NCI-H69 (cell line): ENCODE data around the gene NDOR1.

Experiments
- DNase-seq: peaks from one replicate; lab custom pipeline; 2025; lab: John Stamatoyannopoulos, UW

Gene NDOR1

DNA sequence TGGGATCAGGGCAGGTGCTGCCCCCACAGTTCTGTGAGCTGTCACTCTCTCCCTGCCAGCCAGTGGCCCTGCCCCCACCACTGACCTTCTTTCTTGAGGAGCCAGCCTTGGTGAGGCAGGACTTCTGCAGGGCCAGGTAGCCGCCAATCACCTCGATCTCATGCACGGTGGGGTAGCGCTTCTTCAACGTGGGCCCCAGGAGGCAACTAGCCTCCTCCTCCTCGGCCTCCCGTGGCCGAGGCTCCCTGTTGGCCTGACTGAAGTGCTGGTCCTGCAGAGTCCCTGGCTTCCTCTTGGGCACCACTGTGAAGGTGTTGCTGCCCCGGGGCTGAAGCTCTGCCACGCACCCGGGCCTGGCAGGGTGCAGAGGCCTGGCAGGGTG is 6.6 kb upstream of the NDOR1 start:
- DNase-seq = no peak

DNA sequence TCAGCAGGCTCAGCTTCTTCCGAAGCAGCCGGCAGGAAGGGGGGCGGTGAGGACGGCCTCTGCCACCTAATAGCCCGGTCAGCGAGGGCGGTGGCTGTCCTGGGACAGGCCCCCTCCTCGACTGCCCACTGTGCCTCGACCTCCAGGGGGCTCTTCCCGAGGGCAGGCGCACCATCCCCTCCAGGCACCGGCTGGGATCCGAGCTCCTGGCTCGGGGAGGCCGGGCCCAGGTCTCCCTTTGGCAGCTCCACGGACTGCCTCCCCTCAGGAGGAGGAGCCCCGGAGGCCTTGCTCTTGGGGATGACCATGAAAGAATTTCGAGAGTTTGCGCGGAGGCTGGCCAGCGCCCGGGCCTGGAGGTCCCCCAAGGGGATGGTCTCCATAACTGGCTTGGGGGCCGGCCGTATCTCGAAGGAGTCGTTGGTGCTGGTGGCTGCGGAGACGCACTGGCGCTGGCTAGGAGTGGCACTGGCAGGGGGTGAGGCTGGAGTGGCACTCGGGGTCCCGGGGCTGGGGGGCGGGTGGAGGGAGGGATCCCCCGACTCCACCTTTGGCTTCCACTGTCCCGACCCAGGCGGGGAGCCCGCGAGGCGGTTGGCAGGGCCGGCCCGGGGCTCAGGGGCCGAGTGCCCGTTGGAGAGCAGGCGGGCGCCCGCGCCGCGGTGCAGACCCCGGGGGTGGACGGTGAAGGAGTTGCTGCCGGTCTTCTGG is 5.9 kb upstream of the NDOR1 start:
- no peak for DNase-seq

DNA sequence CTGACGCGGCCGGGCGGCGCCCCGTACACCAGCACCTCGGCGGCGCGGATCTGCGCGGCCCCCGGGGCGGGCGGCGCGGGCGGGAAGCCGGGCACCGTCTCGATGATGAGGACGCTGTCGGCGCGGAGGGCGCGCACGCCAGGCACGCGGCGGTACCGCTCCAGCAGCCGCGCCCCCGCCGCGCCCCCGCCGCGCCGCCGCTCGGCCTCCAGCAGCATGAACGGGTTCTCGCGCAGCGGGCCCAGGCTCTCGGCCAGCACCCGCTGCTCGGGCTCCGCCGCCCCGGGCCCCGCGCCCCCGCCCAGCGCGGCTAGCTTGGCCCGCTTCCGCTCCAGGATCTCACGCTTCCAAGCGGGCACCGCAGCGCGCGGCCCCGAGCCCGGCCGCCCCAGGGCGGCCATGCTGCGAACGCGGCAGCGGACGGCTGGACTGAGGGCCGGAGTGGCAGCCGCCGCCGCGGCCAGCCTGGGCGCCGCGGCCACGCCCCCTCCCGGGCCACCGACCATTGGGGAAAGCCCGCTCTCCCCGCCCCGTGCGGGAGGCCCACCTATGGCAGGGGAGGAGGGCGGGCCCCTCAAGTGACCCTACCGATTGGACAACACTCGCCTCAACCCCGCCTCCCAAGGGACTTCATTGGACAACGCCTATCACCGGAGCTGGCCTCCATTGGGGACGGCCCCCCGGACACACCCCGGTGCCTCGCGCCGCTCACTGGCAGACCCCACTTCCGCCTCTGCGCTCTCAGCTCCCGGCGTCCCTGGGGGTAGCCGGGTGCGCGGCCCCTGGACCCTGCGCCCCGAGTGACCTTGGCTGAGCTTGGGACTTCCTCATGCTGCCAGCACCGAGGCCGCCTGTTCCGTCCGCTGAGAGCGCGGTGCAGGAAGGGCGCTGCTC is 4.9 kb upstream of the NDOR1 start, which contains the start of gene TPRN:
Gene TPRN (minus strand): TSS at position 431 of the 894 bp plus-strand sequence. CDS start 30 bp downstream, at position 401.
- DNase-seq = peak; percentile 100

DNA sequence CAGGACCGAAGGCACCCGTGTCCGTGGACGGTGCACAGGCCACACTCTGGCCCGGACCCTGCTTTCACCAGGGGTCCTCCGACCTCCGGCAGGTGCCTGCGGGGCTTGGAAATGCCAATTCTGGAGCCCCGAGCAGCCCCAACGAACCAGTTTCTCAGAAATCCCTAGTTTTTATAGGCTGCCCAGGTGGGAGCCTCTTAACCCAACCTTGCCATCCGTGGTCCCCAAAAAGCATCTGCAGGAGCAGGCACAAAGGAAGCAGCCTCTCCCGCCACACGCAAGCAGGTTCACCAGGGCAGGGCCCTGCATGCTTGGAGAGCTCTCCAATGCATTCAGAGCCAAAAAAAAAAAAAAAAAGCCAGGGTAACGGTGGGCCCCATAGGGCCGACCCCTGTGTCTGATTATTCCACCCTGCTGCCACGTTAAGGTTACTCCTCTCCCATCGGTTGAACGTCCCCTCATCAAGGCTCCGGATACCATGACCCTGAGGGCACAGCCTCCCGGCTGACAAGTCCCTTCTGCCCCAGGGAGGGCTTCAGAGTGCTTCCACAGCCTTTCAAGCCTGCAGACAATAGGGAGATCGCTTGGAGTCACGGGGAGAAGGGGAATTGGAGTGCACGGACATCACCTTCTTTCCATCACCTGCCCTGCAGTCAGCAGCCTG is 4.2 kb upstream of the NDOR1 start:
- no peak for DNase-seq

DNA sequence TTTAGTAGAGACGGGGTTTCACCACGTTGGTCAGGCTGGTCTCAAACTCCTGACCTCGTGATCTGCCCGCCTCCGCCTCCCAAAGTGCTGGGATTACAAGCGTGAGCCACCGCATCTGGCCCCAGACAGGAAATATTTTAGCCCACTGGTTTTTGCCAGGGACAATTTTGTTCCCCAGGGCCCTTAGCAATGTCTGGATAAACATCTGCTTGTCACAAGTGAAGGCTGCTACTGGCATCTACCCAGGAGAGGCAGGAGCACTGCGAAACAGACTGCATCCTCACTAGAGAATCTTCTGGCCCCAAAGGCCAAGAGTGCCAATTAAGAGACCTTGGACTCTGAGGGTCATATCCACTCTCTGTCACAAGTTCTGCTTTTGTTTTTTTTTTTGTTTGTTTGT is 2.5 kb upstream of the NDOR1 start:
- no peak for DNase-seq

DNA sequence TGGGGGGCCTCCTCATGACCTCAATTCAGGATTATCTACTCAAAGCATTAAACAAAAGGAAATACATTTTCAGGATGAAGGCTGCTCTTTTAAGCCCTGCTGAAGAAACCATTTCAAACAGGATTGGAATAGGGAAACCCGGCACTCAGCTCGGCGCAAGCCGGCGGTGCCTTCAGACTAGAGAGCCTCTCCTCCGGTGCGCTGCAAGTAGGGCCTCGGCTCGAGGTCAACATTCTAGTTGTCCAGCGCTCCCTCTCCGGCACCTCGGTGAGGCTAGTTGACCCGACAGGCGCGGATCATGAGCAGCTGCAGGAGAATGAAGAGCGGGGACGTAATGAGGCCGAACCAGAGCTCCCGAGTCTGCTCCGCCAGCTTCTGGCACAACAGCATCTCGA is 772 bp upstream of the NDOR1 start:
- DNase-seq = no peak

DNA sequence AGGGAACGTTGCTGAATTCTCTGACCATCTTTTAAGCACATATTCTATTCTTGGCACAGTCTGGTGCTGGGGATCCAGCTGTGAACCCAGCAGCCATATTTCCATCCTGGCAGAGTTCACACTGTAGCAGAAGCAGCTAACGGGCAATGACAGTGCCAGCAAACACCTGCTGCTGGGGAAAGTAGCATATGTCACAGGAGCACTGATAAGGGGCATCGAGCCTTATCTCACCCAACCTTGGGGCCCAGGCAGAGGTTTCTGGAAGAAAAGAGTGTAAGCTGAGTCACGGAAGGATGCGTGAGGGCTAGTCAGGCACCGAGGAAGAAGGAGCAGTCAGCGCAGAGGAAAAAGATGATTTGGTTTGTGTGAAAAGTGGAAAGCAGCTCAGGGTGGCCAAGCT is 1.1 kb downstream of the NDOR1 start:
- no peak for DNase-seq

DNA sequence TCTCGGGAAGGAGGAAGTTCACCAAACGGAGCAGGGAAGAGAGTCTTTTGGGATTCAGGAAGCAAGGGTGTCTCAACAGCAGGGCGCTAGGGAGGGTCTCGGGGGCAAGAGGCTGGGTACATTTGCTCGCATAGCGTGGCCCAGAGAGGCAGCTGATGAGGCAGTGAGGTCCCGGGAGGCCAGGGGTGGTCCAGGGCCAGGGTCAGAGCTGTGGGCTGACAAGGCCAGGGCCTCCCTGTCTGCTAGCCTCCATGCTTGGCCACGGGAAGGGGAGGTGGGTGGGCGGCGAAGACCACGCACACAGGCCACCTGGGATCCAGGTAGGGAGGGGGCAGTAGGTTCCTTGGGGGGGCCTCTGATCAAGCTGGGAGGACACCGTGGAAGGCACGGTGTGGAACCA is 6.0 kb downstream of the NDOR1 start:
- no peak for DNase-seq

DNA sequence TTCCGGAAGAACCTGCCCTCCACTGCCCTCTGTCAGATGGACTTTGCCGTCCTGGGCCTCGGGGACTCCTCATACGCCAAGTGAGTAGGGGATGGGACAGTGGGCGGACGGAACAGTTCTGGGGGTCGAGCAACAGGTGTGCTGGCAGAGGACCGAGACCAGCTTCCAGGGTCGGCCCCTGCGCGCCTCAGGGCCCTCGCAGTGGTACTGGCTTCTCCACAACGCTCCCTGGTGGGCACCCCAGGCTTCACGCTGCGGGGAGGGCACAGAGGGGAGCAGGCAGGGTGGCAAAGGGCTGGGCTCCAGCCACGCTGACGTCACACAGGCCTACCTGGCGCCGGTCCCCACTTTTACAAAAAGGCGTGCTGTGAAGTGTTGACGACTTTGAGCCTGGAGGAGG is 7.0 kb downstream of the NDOR1 start:
- no peak for DNase-seq

DNA sequence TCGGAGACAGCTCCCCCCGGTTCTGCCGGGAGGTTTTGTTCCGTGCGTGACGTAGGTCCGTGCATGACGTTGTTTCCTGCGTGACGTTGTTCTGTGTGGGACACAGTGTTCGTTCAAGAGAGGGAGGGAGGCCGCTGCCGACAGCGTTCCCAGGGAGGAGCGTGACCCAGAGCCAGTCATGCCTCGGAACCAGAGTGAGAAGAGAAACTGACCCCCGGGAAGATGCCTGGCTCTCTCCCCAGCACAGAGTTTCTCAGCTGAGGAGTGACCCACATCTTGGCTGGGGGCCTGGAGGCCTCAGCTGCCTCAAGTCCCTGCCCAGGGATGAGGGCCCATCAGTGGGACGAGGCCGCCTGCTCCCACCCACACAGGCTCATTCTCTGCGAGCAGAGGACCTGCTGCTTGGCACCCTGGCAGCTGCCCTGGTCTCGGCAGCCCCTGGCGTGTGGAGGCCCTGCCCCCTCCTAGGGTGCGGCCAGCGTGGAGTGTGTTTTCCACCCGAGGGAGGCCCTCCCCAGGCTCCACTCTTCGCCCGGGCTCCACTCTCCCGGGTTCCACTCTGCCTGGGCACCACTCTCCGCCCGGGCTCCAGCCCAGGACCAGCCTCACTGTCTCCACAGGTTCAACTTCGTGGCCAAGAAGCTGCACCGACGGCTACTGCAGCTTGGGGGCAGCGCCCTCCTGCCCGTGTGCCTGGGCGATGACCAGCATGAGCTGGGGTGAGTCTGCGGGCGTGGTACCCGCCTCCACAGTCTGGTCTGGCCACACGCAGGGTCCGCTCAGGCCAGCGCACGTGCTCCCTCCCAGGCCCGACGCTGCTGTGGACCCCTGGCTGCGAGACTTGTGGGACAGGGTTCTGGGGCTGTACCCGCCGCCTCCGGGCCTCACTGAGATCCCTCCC is 7.9 kb downstream of the NDOR1 start:
- no peak for DNase-seq

DNA sequence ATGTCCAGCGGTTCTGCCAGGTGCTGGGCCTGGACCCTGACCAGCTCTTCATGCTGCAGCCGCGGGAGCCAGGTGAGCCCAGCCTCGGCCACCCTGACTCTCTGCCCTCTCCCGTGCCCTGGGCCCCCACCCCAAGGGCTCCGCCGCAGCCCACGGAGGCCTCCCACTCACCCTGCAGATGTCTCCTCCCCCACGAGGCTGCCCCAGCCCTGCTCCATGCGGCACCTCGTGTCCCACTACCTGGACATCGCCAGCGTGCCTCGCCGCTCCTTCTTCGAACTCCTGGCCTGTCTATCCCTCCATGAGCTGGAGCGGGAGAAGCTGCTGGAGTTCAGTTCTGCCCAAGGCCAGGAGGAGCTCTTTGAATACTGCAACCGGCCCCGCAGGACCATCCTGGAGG is 9.1 kb downstream of the NDOR1 start:
- DNase-seq = no peak

DNA sequence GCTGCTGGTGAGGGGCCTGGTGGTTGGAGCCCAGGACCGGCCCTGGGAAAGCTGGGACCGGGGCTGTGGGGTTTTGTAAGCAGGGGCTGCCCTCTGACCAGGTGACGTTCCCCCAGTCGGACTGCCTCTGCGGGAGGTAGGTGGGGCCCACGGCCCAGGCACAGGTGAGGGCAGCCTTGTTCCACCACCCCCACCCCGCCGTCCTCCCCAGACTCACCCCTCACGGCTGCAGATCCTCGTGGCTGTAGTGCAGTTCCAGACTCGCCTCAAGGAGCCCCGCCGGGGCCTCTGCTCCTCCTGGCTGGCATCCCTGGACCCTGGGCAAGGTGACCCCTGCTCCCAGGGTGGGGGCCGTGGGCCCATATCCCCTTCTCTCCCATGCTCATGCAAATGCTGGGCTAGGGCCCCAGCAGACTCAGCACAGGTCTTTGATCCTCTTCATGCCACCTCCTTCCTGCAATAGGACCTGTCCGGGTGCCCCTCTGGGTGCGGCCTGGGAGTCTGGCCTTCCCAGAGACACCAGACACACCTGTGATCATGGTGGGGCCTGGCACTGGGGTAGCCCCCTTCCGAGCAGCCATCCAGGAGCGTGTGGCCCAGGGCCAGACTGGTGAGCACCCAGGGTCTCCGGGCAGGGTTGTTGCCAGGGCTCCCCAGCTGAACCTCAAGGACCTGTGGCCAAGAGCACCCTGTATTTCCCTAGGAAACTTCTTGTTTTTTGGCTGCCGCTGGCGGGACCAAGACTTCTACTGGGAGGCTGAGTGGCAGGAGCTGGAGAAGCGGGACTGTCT is 9.9 kb downstream of the NDOR1 start:
- DNase-seq = no peak

DNA sequence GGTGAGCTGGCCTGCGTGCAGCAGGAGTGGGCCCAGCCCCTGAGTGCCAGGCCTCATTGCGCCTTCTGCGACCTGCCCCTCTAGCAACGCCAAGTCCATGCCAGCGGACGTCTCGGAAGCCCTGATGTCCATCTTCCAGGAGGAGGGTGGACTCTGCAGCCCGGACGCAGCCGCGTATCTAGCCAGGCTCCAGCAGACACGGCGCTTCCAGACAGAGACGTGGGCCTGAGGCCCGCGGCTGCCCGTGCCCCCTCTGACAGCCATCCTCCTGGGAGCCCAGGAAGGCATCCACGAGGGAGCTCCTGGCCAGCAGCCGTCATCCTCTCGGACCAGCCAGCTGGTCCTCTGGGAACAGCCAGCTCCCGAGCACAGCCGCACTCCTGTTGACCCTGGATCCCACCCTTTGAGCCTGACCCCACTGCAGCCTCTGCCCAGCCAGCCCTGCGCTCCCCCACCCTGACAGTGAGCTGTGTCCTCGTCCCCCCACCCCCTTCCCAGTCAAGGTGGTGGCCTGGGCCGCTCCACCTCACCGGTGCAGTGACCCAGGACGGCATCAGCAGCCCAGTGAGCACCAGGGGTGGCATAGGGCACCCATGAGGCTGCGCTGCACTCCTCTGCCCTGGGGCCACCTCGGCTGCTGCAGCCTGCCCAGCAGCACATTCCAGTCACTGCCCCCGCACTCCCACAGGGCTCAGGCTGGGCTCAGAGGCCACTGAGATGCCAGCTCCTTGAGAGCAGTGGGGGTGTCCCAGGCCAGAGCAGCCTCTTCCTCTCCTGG is 10.9 kb downstream of the NDOR1 start:
- DNase-seq = no peak

DNA sequence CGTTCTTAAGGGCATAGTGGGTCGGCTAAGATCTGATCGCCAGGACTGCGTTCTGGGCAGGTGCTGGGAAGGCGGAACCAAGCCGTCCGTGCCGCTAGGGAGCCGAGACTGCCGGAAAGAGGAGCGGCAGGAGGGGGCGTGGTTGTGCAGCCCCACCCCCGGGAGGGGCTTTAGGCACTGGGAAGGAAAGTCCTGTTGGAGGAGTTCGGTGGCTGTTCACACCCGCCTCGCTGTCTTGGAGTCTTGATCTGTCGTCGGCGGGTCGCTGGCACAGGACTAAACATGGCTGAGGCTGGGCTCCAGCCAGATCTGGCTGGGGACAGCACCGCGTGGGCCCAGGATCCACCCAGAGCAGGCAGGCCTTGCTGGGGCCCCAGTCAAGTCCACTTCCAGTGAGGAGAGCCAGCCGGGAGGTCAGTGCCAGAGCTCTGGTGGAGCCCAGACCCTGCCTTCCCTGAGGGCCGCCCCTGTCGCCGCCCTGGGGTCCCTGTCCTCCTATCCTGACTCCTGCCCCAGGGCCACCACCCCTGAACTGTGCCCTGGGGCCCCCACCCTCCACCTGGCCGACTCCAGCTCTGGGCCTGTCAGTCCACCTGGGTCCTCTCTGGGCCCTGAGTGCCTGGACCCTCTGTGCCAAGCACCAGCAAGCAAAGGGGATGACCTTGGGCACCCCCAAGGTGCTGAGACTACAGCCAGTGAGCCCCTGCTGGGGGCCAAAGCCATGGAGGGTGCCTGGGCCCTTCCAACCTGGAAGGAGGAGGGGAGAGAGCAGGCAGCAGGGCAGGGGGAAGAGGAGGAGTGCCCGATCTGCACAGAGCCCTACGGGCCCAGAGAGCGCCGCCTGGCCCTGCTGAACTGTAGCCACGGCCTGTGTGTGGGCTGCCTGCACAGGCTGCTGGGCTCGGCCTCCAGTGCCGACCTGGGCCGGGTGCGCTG is 12.0 kb downstream of the NDOR1 start:
- peak; percentile 77 for DNase-seq

DNA sequence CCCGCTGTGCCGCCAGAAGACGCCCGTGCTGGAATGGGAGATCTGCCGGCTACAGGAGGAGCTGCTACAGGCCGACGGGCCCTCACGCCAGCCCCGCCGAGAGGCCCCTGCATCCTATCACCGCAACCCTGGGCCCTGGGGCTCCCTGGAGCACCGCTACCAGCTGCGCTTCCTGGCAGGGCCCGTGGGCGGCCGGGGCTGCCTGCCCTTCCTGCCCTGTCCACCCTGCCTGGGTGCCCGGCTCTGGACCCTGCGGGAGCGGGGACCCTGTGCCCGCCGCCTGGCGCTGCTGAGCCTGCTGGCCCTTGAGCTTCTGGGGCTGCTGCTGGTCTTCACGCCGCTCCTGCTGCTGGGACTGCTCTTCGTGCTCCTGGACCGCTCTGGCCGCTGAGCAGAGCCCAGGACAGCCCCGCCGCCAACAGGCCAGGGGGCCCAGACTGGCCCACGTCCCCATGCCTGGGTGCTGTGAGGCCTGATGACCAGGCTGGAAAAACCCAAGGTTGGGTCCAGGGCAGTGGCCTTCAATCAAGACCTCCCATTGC is 12.8 kb downstream of the NDOR1 start:
- no peak for DNase-seq

DNA sequence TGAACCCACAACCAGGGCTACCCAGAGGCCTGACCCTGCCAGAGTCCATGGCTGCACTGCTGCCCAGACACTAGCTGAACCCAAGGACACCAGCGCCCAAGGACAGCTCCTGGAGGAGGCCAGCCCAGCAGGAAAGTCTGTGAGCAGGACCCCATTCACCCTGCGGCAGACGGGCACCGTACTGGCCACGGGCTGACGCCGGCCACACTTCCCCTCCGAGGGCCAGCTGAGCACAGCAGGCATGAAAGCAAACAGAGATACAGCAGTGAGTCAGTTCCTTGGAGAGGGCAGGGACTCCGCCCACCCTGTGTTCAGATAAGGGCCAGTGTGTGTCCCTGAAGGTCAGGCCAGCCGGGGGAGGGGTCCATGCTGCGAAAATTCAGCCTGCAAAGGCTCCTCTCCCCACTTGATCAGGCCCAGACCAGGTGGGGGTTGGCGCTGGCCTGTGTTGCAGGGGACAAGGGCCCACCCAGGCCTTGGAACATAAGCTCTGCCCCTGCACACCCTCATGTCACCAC is 13.3 kb downstream of the NDOR1 start:
- peak; percentile 46 for DNase-seq

DNA sequence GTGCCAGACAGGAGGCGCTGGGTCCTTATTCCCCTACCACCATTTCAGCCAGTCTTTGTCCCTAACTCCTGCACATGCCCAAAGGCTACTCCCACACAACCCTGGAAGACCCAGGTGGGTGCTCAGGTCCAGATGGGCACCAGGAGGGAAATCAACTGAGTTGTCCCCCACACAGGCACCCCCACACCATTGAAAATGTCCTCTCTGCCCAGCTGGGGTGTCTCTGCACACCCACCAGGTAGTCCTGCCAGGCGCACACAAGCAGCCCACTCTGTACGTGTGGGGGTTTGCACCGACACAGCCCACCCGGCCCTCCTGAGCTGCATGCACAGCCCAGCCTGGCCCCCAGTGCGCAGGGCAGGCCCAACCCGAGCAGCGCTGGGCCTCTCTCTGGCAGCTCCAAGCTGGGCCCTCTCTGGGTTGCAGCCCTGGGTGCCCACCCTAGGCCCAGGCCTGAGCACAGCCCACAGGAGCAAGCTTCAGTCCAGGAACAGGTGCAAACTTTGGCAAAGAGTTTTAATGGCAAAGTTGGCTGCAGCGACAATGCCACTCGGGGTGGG is 14.3 kb downstream of the NDOR1 start:
- DNase-seq = no peak
